Activated CD4-positive, alpha-beta T cell treated with anti-CD3 and anti-CD28 coated beads for 4 hours (primary cell): ENCODE data around the gene EHBP1L1.

Experiments
- DNase-seq, 2 donors: peaks; one replicate each; pipeline ENCODE4 v3.0.0-alpha.2; 2020

The EHBP1L1 gene

DNA sequence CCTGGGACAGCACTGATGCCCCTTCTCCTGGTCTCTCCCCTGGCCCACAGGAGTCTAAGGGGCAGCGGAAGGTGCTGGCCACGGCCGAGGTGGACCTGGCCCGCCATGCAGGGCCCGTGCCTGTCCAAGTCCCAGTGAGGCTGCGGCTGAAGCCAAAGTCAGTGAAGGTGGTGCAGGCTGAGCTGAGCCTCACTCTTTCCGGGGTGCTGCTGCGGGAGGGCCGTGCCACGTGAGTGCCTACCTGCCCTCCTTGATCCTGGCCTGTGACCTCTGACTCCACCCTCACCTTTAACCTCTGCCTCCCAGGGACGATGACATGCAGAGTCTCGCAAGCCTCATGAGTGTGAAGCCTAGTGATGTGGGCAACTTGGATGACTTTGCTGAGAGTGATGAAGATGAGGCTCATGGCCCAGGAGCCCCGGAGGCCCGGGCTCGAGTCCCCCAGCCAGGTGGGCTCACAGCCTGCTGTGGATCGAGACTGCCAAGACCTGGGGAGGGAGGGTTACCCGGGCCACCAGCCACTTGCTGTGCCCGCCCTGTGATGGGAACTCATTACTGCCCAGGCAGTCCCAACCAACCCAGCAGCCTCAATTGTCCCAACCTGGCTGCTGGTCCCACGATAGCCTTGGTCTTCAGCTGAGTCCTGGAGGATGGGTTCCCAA is 4.3 kb downstream of the EHBP1L1 start:
- DNase-seq: no peak

DNA sequence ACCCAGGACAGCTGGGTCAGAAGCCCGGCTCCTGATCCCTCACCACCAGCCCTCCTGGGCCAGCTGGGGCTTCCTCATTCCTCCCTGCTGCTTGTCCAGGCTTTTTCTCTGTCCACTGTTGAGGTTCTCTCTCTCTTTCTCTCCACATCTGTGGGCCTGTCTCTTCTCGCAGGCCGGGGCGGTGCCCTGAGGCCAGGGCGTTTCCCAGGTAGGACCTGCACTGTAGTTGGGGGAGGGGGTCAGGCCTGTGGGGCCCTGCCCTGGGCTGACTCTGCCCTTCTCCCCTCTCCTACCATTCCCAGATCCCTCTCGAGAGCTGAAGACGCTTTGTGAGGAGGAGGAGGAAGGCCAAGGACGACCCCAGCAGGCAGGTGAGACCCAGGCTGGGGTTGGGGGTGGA is 4.9 kb downstream of the EHBP1L1 start:
- no peak for DNase-seq

DNA sequence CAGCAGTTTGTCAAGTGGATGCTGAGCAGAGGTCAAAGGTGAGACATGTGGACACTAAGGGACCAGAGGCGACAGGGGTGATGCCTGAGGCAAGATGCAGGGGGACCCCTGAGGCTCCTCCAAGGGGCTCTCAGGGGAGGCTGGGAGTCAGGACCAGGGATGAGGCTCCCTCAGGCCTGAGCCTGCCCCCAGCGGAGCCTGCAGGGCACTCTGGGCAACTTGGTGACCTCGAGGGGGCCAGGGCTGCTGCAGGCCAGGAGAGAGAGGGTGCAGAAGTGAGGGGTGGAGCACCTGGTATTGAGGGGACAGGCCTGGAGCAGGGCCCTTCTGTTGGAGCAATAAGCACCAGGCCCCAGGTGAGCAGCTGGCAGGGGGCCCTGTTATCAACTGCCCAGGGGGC is 6.1 kb downstream of the EHBP1L1 start:
- DNase-seq: no peak

DNA sequence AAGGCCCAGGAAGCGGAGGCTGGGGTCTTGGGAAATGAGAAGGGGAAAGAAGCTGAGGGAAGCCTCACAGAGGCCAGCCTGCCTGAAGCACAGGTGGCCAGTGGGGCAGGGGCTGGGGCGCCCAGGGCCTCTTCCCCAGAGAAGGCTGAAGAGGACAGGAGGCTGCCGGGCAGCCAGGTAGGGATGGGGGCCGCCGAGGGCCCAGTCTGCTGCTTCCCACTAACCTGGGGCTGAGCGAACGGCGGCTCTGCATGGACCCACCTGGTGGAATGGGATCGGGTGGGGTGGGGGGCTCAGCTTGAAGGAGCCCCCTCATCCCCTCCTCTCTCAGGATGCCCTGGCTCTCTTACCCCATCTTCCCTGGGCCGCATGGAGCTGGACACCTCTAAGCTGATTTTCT is 7.7 kb downstream of the EHBP1L1 start:
- no peak for DNase-seq

GRCh38 chr11:65584106-65584505 is 8.3 kb downstream of the EHBP1L1 start:
- DNase-seq: no peak

- no peak for DNase-seq
These were observed 8.9 kb downstream of the EHBP1L1 start for GRCh38 chr11:65584723-65585171.

DNA sequence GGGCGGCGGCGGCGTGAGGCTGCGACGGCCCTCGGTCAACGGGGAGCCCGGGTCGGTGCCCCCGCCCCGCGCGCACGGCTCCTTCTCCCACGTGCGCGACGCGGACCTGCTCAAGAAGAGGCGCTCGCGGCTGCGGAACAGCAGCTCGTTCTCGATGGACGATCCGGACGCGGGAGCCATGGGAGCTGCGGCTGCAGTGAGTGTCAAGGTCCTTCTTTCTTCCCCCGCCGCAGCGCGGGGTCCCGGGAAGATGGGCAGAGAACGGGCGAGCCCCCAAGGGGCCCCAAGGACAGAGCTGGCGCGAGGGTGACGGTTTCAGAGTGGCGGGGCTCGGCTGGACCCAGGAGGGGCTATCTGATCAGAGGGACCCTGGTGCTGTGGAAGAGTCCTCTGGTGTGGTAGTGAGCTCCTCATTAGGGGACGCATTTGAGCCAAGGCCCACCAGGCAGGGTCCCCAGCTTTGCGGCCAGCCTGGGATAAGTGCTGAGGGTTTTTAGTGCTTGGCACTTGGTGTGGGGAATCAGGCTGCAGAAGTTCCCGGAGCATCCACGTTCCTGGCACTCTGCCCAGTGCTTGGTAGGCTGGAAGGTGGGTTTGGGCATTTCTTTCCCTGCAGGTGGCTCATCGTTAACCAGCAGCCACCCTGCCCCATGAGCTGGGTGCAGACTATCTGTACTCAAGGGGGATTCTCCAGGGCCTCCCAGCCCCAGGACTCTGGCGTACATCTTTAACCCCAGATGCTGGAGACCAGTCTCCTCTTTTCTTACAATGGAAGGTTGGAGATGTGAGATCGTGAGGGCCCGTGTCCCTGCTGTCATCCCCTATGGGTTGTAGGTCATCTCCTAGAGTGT is 9.8 kb downstream of the EHBP1L1 start:
- DNase-seq: no peak

DNA sequence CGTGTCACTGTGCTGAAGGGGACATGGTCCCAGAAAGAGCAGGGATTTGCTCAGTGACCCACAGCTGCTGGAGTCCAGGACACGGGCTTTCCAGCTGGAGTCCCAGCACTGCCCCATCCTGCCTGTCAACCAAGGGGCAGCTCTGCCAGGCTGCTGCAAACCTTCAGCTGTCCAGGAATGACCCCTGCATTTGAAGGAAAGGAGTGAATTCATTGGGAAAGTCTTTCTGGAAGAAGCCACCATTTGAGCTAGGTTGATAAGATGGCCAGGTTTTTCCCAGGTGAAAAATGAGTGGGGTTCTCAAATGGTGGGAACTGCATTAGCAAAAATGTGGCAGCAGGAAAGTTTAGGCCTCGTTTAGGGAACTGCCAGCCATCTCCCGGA is 10.4 kb downstream of the EHBP1L1 start:
- DNase-seq: no peak

DNA sequence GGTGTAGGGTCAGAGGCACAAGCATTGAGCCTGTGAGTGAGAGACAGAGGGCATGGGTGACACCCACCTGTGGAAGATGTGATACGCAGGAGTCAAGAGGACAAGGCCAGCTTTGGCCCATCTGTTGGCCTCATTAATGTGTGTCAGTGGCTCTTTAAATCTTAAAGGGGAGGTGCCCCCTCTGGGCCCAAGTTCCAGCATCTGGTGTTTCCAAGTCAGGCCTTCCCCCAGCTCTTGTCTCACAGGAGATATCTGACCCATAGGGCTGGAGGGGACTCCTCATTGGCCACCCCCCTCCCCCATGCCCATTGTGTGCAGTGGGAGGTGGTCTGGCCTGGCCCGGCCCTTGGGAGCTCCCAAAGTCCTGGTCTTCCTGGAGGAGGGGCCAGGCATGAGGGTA is 10.8 kb downstream of the EHBP1L1 start:
- no peak for DNase-seq

DNA sequence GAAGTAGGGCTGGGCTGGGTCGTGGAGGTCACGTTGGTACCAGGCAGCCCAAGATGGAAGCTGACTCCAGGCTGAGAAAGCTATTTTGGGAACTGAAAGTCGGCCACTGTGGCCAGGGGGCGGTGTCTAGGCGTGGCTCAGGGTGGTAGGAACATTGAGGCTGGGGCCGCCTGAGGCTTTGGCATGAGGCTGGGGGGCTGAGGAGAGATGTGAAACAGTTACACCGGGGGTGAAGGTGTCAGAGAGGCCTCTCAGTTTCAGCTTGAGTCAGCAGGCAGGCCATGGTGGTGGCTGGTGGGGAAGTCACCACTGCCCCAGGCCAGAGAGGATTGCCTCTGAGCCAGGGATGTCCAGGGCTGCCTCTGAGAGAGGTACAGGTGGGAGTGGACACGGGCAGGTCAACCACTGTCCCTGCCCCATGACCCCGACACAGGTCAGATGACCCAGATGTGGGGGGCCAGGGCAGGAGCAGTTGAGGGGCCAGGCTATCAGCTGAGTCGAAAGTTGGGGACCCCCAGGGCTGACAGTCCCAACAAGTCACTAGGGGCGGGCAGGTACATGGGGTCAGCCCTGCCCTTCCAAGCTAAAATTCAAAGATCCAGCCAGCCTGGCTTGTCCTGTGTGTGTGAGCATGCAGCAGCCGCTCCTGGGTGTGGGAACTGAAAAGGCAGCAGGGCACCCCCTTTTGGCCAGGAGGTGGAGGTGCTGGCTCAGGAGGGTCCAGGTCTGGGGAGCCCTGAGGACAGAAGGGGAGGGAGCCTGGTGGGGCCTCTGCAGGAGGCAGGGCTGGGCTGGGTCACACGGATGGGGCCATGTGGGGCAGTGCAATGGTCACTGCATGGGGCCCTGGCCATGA is 12.6 kb downstream of the EHBP1L1 start:
- DNase-seq: peak; percentile 75 to 76

DNA sequence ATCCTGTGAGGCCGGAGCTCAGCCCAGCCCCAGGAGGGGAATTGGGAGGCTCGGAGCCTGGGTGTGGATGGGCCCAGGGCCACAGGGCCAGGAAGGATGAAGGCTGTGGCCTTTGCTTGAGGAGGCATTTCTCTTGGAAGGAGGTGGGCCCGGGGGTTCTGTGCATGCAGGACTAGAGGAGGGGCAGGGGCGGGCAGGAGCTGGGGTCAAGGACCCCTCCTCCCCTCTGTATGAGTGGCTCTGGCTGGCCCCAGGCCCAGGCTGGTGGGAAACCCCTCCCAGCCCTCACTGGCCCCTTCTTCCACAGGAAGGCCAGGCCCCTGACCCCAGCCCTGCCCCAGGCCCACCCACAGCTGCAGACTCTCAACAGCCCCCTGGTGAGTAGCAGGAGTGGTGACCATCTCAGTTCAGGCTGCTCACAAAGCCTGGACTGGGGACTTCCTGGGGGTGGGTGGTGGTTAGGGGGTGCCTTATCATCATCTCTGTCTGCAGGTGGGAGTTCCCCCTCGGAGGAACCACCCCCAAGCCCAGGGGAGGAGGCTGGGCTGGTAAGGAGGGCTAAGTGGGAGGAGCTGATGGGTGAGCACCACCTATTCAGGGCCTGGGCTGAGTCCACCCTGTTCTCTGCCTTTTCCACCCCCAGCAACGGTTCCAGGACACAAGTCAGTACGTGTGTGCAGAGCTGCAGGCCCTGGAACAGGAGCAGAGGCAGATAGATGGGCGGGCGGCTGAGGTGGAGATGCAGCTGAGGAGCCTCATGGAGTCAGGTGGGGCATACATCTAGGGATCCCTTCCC is 13.8 kb downstream of the EHBP1L1 start:
- DNase-seq: no peak

DNA sequence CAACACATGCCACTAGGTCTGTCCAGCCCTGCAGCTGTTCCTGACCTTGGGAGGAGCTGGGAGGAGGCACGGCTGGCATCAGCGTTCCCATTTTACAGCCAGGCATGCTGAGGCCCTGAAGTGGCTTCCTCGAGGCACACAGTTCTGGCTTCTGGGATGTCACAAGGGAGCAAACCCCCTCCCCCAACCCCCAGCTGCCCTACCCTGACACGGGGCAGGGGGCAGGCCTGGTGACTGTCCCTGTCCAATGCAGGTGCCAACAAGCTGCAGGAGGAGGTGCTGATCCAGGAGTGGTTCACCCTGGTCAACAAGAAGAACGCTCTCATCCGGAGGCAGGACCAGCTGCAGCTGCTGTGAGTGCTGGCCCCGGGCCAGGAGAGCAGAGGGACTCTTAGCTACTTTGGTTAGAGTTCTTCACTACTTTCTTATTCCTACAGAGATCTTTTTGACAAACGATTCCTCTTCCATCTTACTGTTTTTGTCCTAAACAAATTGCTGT is 14.4 kb downstream of the EHBP1L1 start:
- DNase-seq: no peak

GRCh38 chr11:65591939-65592857 is 16.3 kb downstream of the EHBP1L1 start:
- no peak for DNase-seq

GRCh38 chr11:65592858-65593517 is 17.1 kb downstream of the EHBP1L1 start:
- no peak for DNase-seq

DNA sequence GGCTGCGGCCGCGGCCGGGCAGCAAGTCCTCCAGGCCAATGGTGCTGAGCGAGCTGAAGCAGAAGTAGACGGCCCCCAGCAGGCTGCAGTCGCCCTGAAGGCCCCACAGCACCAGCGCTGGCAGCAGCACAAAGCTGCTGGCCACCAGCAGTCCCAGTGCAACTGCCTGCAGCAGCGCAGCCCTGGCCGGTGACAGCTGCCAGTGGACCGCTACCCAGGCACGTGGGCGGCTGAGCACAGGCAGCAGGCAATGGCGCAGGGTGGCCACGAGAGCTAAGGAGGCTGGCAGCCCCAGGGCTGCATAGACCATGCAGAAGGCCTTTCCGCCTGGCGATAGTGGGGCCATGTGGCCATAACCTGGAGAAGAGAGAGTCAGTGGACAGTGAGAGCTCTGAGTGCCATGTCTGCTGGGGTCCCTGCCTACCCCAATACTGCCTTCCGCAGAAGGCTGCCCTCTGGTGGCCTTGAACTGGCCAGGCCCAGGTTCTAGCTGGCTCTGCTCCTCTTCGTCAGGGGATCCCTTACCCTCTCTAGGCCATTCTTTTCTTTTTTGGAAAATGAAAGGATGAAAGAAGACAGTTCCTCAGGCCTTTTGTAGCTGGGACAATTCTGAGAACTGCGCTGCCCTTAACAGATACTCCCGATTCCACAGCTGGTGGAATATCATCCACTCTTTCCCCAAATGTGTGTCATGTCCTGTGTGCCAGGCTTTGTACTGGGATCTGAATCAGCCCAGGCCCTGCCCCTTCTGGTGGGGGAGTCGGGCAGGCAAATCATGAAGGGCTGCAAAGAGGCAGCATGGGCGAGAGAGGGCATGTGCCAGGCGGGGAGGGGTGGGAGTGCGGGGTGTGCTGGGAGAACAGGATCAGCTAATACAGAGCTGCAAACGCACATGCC is 17.9 kb downstream of the EHBP1L1 start:
- peak in 1 of 2 donors; percentile 51 for DNase-seq

- no peak for DNase-seq
These were observed 19.3 kb downstream of the EHBP1L1 start for GRCh38 chr11:65595131-65595530.

GRCh38 chr11:65595543-65596281 is 19.9 kb downstream of the EHBP1L1 start, which contains the start of gene KCNK7:
KCNK7 (minus strand) TSS chr11:65595800; CDS start chr11:65595772, 28 bp downstream.
- no peak for DNase-seq

GRCh38 chr11:65596520-65596919 is 20.7 kb downstream of the EHBP1L1 start:
- DNase-seq: no peak

DNA sequence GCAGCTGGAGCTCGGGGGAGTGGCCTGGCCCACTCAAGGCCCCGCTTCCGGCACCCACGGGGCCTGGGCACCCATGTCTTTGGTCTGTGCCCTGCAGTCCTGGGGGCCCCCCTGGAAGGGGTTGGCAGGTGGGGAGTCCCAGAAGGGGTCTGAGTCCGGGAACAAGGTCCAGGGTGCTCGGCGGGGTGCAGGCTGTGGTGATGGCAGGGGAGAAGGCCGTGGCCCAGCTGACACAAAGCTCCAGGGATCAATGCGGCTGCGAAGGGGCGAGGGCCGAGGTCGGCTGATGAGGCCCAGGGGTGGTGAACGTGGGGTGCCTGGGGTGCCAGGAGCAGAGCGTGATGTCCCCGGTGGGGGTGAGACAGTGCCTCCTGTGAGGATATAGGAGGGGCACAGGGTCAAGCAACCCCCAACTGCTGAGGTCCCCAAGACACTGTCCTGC is 22.4 kb downstream of the EHBP1L1 start:
- DNase-seq: no peak
